OCI-LY7 (cell line): Measurements from ENCODE around the gene MCF2L2.

Source experiments
- EZH2phosphoT487 ChIP-seq: fragments of 200-600 bp; sonication (generic); IDR thresholded peaks from 2 replicates; pipeline ENCODE4 v1.6.1; 2018; ENCODE audit warnings: low read depth, borderline replicate concordance, mild to moderate bottlenecking, mixed run types, antibody characterized with exemption, low read length, moderate library complexity, mixed read lengths
- TF ChIP-seq, protein P1 (sequence below): fragments of 200-600 bp; sonication (generic); conservative IDR thresholded peaks from 2 replicates; pipeline ENCODE4 v1.5.1; 2014; ENCODE audit warnings: mild to moderate bottlenecking, antibody characterized with exemption, low read length, moderate library complexity, mixed read lengths

- TF ChIP-seq, protein P1, sequence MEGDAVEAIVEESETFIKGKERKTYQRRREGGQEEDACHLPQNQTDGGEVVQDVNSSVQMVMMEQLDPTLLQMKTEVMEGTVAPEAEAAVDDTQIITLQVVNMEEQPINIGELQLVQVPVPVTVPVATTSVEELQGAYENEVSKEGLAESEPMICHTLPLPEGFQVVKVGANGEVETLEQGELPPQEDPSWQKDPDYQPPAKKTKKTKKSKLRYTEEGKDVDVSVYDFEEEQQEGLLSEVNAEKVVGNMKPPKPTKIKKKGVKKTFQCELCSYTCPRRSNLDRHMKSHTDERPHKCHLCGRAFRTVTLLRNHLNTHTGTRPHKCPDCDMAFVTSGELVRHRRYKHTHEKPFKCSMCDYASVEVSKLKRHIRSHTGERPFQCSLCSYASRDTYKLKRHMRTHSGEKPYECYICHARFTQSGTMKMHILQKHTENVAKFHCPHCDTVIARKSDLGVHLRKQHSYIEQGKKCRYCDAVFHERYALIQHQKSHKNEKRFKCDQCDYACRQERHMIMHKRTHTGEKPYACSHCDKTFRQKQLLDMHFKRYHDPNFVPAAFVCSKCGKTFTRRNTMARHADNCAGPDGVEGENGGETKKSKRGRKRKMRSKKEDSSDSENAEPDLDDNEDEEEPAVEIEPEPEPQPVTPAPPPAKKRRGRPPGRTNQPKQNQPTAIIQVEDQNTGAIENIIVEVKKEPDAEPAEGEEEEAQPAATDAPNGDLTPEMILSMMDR = no peak
- no peak for TF ChIP-seq EZH2phosphoT487
These were observed 6.1 kb upstream of the MCF2L2 start for GRCh38 chr3:183434503-183434902.
